ENCODE measurements around the gene MESP2.

Gene MESP2

DNA sequence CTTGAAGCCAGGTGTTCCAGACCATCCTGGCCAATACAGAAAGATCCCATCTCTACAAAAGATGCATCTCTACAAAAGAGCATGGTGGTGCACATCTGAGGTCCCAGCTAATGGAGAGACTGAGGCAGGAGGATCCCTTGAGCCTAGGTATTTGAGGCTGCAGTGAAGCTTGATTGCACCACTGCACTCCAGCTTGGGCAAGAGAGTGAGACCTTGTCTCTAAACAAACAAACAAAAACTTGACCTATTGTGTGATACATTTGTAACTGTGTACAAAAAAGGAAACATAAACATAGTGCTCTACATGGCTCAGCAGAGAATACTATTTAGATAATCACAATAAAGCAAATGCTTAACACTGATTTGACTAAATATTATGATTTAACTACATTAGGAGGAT, 19.9 kb downstream of the MESP2 start:
- H3K9me3 ChIP-seq (ENCODE audit: control insufficient read depth, insufficient read depth, low read length) = no peaks in the 10 kb centered on the region
- H3K36me3 ChIP-seq (ENCODE audit: insufficient read depth, low read length) = no peaks in the 10 kb centered on the region
- no peak overlapping the region for H3K9ac ChIP-seq (ENCODE audit: low read depth, low read length)
- no peaks in the 10 kb centered on the region for H3K4me1 ChIP-seq (ENCODE audit: insufficient read depth, low read length)

- Histone ChIP-seq H3K9ac (ENCODE audit: low read depth, low read length) (no peak overlapping the region), H3K36me3 (ENCODE audit: insufficient read depth, low read length) (no peaks in the 10 kb centered on the region), H3K9me3 (ENCODE audit: control insufficient read depth, insufficient read depth, low read length) (no peaks in the 10 kb centered on the region), H3K4me1 (ENCODE audit: insufficient read depth, low read length) (peaks cover 2% of the 10 kb centered on the region; the same call in 1 of the 2 replicates)
Measured at GRCh38 chr15:89797678-89798201, 21.6 kb downstream of the MESP2 start.

GRCh38 chr15:89799011-89799911, 23.1 kb downstream of the MESP2 start:
- Histone ChIP-seq H3K36me3 (ENCODE audit: insufficient read depth, low read length) (no peaks in the 10 kb centered on the region), H3K9ac (ENCODE audit: low read depth, low read length) (no peak overlapping the region), H3K9me3 (ENCODE audit: control insufficient read depth, insufficient read depth, low read length) (no peaks in the 10 kb centered on the region), H3K4me1 (ENCODE audit: insufficient read depth, low read length) (peaks cover 3% of the 10 kb centered on the region; the same call in 1 of the 2 replicates)

DNA sequence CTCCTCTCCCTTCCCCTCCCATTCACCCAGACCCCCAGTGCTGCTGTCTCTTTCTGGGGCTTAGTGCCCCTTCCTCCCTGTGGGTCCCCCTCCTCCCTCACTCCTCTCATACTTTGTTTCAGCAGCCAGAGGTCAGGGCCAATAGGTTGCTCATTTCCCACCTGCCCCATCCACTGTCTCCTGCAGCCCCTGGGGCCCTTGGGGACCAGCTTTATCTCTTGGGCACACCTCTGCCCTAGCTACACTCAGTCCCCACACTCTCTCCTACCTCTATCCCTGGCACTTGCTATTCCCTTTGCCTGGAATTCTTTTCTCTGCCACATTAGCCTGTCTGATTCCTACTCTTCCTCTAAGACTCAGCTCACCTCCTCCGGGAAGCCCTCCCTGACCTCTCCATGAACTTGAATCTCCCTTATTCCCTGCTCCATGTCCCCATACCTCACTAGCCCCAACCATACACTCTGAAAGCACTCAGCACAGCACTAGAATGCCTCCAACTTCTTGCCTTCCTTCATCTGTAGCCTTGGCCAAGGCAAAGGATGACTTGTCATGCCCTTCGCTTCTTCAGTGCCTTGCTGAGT, 23.9 kb downstream of the MESP2 start:
- Histone ChIP-seq H3K4me1 (ENCODE audit: insufficient read depth, low read length) (peaks cover 3% of the 10 kb centered on the region; the same call in 1 of the 2 replicates), H3K9ac (ENCODE audit: low read depth, low read length) (no peak overlapping the region), H3K36me3 (ENCODE audit: insufficient read depth, low read length) (no peaks in the 10 kb centered on the region), H3K9me3 (ENCODE audit: control insufficient read depth, insufficient read depth, low read length) (no peaks in the 10 kb centered on the region)

GRCh38 chr15:89801471-89802195, 25.5 kb downstream of the MESP2 start:
- H3K9ac ChIP-seq (ENCODE audit: low read depth, low read length) = no peak overlapping the region
- H3K9me3 ChIP-seq (ENCODE audit: control insufficient read depth, insufficient read depth, low read length) = no peaks in the 10 kb centered on the region
- no peaks in the 10 kb centered on the region for H3K36me3 ChIP-seq (ENCODE audit: insufficient read depth, low read length)
- H3K4me1 ChIP-seq (ENCODE audit: insufficient read depth, low read length) = peaks cover 3% of the 10 kb centered on the region; the same call in 1 of the 2 replicates

- no peaks in the 10 kb centered on the region for H3K9me3 ChIP-seq (ENCODE audit: control insufficient read depth, insufficient read depth, low read length)
- peaks cover 3% of the 10 kb centered on the region; the same call in 1 of the 2 replicates for H3K4me1 ChIP-seq (ENCODE audit: insufficient read depth, low read length)
- no peak overlapping the region for H3K9ac ChIP-seq (ENCODE audit: low read depth, low read length)
- no peaks in the 10 kb centered on the region for H3K36me3 ChIP-seq (ENCODE audit: insufficient read depth, low read length)
Measured at GRCh38 chr15:89802231-89802928, 26.2 kb downstream of the MESP2 start.

- no peaks in the 10 kb centered on the region for H3K36me3 ChIP-seq (ENCODE audit: insufficient read depth, low read length)
- no peaks in the 10 kb centered on the region for H3K9me3 ChIP-seq (ENCODE audit: control insufficient read depth, insufficient read depth, low read length)
- peaks cover 3% of the 10 kb centered on the region; the same call in 1 of the 2 replicates for H3K4me1 ChIP-seq (ENCODE audit: insufficient read depth, low read length)
- H3K9ac ChIP-seq (ENCODE audit: low read depth, low read length) = no peak overlapping the region
Measured at GRCh38 chr15:89802986-89803824, 27.1 kb downstream of the MESP2 start.

DNA sequence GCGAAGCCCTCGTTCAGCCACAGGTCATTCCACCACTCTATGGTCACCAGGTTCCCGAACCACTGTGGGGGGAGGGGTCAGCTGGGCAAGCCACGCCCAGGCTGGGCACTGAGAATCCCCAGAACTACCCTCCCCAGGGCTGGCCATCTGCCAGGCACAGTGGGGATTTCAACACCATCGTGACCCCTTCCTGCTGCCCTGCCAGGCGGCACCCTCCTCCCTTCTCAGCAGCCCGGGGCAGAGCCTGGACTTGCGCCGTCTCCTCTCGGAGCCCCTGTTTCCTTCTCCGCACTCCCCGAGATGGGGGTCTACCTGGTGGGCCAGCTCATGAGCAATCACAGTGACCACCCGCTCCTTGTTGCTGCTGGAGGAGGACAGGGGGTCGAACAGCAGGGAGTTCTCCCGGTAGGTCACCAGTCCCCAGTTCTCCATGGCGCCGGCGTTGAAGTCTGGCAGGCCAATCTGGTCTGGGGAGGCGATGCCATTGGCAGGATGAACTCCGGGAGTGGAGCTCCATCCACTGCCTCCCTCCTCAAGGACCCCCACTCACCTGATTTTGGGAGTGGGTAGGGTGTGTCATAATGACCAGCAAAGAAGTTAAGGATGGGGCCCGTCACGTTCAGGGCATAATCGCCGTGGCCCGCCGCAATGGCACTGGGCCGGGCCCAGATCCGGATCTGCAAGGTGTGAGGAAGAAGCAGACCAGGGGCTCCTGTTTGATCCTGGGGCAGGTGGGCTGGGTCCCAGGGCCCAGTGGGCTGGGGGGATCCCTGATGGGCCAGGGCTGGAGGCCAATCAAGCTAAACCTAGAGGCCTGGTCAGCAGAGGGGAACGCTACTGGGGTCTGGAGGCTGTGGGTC, 28.0 kb downstream of the MESP2 start:
- Histone ChIP-seq H3K4me1 (ENCODE audit: insufficient read depth, low read length) (peaks cover 3% of the 10 kb centered on the region; the same call in 1 of the 2 replicates), H3K36me3 (ENCODE audit: insufficient read depth, low read length) (no peaks in the 10 kb centered on the region), H3K9ac (ENCODE audit: low read depth, low read length) (no peak overlapping the region), H3K9me3 (ENCODE audit: control insufficient read depth, insufficient read depth, low read length) (no peaks in the 10 kb centered on the region)

- Histone ChIP-seq H3K9ac (ENCODE audit: low read depth, low read length) (no peak overlapping the region), H3K36me3 (ENCODE audit: insufficient read depth, low read length) (no peaks in the 10 kb centered on the region), H3K9me3 (ENCODE audit: control insufficient read depth, insufficient read depth, low read length) (no peaks in the 10 kb centered on the region), H3K4me1 (ENCODE audit: insufficient read depth, low read length) (peaks cover 3% of the 10 kb centered on the region; the same call in 1 of the 2 replicates)
Measured at GRCh38 chr15:89805241-89806209, 29.4 kb downstream of the MESP2 start.

DNA sequence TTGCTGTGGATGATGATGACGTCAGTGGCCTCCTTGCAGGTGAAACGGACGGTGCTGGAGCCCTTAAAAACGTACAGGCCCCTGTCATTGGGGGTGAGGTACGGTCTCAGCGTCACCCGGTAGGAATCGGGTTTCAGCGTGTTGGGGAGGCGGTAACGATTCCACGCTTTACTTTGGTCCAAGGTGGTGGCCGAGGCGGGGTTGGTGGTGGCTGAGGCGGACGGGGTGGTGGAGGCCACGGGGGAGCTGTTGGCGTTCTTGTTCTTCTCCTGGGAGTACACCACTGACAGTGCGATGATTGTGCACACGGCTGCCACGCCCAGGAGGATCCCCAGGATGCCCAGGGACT, 30.1 kb downstream of the MESP2 start:
- Histone ChIP-seq H3K9ac (ENCODE audit: low read depth, low read length) (no peak overlapping the region), H3K4me1 (ENCODE audit: insufficient read depth, low read length) (peaks cover 3% of the 10 kb centered on the region; the same call in 1 of the 2 replicates), H3K9me3 (ENCODE audit: control insufficient read depth, insufficient read depth, low read length) (no peaks in the 10 kb centered on the region), H3K36me3 (ENCODE audit: insufficient read depth, low read length) (no peaks in the 10 kb centered on the region)

DNA sequence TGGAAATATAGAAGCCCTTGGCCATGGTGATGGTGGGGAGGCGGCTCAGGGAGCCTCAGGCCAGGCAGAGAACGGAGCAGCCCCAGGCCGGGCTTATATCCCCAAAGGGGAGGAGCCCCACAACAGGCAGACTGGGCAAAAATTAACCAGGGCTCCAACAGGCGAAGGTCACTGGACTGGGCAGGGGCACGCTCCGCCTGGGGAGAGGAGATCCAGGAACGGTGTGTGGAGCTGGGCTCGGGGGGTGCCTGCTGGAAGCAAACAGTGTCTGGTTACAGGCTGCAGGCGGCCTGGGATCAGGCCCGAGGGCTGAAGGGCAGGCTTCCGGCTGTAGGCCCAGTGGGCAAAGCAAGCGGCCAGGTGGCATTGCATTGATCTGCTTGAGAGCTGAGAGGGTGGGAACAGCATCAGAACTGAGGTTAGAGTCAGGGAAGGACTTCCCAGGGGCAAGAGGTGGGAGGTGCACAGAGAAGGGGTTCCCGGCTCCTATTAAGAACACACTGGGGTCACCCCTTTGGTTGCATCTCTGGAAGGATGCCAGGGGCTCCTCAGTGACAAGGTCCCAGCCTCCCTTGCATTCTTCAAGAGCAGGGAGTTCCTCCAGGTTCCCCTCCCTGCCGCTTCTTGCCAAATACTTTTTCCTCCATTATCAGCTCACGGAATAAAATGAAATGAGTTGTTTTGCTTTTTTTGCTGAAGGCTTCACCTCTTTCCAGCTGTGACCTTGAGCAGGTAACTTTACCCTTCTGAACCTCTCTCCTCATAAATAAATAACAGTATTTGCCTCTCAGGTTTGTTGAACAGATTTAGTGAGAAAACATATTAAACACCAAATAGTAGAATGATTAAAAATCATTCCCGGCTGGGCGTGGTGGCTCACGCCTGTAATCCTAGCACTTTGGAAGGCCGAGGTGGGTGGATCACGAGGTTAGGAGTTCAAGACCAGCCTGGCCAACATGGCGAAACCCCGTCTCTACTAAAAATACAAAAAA, 30.7 kb downstream of the MESP2 start:
- Histone ChIP-seq H3K36me3 (ENCODE audit: insufficient read depth, low read length) (no peaks in the 10 kb centered on the region), H3K9ac (ENCODE audit: low read depth, low read length) (no peak overlapping the region), H3K9me3 (ENCODE audit: control insufficient read depth, insufficient read depth, low read length) (no peaks in the 10 kb centered on the region), H3K4me1 (ENCODE audit: insufficient read depth, low read length) (peaks cover 3% of the 10 kb centered on the region; the same call in 1 of the 2 replicates)
